ENCODE data around the gene SPOCK1. TPM values are rescaled to one million over a fixed set of nuclear protein-coding genes. Genes with fewer than 3 reads are reported as not detected.

The SPOCK1 gene
- total and polyA plus RNA-seq, 3 donors from 2014 or later: 63.8 to 111 (median 101) TPM

DNA sequence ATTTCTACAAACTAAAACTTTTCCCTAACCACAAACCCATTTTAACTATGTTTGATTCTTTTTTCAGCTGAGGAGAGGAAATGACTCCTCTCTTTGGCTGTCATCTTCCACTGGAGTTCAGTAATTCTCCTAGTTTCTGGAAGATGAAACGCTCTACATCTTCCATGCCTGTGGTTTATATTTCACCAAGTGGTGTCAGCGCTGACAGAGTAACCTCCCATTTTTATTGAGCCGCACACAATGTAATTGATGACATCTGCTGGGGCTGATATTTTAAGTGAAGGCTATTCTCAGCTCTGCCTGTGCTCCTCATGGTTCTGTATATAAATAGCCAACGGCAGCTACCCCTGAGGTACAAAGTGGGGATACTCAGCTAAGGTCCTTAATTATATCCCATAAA is 234.6 kb downstream of the SPOCK1 start:
- no peak for DNase-seq
- Histone ChIP-seq H3K9me3 (no peaks in the 10 kb centered on the region), H3K27ac (no peak overlapping the region), H3K4me1 (no peaks in the 10 kb centered on the region), H3K36me3 (ENCODE audit: low read depth, missing control alignments) (no peaks in the 10 kb centered on the region), H3K27me3 (no peaks in the 10 kb centered on the region), H3K4me3 (no peak overlapping the region)
- TF ChIP-seq, protein P1, sequence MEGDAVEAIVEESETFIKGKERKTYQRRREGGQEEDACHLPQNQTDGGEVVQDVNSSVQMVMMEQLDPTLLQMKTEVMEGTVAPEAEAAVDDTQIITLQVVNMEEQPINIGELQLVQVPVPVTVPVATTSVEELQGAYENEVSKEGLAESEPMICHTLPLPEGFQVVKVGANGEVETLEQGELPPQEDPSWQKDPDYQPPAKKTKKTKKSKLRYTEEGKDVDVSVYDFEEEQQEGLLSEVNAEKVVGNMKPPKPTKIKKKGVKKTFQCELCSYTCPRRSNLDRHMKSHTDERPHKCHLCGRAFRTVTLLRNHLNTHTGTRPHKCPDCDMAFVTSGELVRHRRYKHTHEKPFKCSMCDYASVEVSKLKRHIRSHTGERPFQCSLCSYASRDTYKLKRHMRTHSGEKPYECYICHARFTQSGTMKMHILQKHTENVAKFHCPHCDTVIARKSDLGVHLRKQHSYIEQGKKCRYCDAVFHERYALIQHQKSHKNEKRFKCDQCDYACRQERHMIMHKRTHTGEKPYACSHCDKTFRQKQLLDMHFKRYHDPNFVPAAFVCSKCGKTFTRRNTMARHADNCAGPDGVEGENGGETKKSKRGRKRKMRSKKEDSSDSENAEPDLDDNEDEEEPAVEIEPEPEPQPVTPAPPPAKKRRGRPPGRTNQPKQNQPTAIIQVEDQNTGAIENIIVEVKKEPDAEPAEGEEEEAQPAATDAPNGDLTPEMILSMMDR (IDR thresholded peaks at IDR 0.05): no peak
- no peak for TF ChIP-seq POLR2A (IDR thresholded peaks at IDR 0.05)
- 79 to 81% methylated on average over 4 of the region's 4 CpGs for WGBS, 2 donors
- intact Hi-C loops (cut with DNase I; ENCODE audit: low total_unique reads): no loop called here

- H3K9me3 ChIP-seq: no peaks in the 10 kb centered on the region
- no peak overlapping the region for H3K4me3 ChIP-seq
- intact Hi-C loops (cut with DNase I; ENCODE audit: low total_unique reads): no loop called here
- 83 to 89% methylated on average over 3 of the region's 3 CpGs for WGBS, 2 donors
- no peak overlapping the region for H3K27ac ChIP-seq
- no peak for DNase-seq
- H3K36me3 ChIP-seq (ENCODE audit: low read depth, missing control alignments): no peaks in the 10 kb centered on the region
- no peaks in the 10 kb centered on the region for H3K27me3 ChIP-seq
- H3K4me1 ChIP-seq: no peaks in the 10 kb centered on the region
- TF ChIP-seq, protein P1 (IDR thresholded peaks at IDR 0.05): no peak
- TF ChIP-seq POLR2A (IDR thresholded peaks at IDR 0.05): no peak
Measured at GRCh38 chr5:137264041-137264440, 235.1 kb downstream of the SPOCK1 start.

GRCh38 chr5:137263371-137264005 is 235.6 kb downstream of the SPOCK1 start:
- no peaks in the 10 kb centered on the region for H3K9me3 ChIP-seq
- H3K4me1 ChIP-seq: no peaks in the 10 kb centered on the region
- H3K27ac ChIP-seq: no peak overlapping the region
- no peaks in the 10 kb centered on the region for H3K27me3 ChIP-seq
- no peak for DNase-seq
- TF ChIP-seq POLR2A (IDR thresholded peaks at IDR 0.05): no peak
- TF ChIP-seq, protein P1 (IDR thresholded peaks at IDR 0.05): no peak
- no peak overlapping the region for H3K4me3 ChIP-seq
- no peaks in the 10 kb centered on the region for H3K36me3 ChIP-seq (ENCODE audit: low read depth, missing control alignments)
- WGBS, 2 donors: 67 to 81% methylated on average over 5 of the region's 5 CpGs
- intact Hi-C loops (cut with DNase I; ENCODE audit: low total_unique reads): no loop called here

DNA sequence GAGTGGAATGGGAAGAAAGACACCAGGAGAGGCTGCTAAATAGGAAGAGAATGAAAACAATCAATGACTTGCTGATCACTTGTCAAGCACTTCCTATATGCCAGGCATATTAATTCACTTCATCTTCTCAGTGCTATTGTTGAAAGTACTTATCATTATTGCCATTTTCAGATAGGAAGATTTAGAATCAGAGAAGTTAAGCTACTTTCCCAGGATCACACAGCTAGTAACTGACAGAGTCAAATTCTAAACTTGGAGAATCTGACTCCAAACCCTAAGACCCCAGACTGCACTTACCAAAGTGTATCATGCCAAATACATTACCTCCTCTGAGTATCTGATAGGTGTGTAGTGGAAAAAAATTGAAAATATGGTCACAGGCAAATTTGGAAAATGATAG is 236.3 kb downstream of the SPOCK1 start:
- Histone ChIP-seq H3K4me3 (no peak overlapping the region), H3K4me1 (no peaks in the 10 kb centered on the region), H3K27me3 (no peaks in the 10 kb centered on the region), H3K36me3 (ENCODE audit: low read depth, missing control alignments) (no peaks in the 10 kb centered on the region), H3K9me3 (no peaks in the 10 kb centered on the region), H3K27ac (no peak overlapping the region)
- intact Hi-C loops (cut with DNase I; ENCODE audit: low total_unique reads): no loop called here
- DNase-seq: no peak
- no peak for TF ChIP-seq POLR2A (IDR thresholded peaks at IDR 0.05)
- TF ChIP-seq, protein P1 (IDR thresholded peaks at IDR 0.05): no peak
